ENCODE measurements around the gene TUBB4A.

DNA sequence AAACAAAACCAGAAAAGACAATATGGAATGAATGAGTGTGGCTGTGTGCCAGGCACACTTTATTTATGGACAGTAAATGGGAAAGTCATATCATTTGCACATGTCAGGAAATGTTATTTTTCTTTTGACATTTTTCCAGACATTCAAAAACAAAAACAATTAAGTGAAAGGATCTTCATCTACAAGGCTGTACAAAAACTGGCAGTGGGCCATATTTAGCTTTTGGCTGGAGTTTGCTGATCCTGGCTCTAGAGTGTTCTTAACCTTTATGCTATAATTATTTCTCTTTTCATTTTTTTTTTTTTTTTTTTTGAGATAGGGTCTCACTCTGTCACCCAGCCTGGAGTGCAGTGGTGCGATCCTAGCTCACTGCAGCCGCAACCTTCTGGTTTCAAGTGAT lies 22.2 kb upstream of the TUBB4A start:
- TF ChIP-seq, protein P1, sequence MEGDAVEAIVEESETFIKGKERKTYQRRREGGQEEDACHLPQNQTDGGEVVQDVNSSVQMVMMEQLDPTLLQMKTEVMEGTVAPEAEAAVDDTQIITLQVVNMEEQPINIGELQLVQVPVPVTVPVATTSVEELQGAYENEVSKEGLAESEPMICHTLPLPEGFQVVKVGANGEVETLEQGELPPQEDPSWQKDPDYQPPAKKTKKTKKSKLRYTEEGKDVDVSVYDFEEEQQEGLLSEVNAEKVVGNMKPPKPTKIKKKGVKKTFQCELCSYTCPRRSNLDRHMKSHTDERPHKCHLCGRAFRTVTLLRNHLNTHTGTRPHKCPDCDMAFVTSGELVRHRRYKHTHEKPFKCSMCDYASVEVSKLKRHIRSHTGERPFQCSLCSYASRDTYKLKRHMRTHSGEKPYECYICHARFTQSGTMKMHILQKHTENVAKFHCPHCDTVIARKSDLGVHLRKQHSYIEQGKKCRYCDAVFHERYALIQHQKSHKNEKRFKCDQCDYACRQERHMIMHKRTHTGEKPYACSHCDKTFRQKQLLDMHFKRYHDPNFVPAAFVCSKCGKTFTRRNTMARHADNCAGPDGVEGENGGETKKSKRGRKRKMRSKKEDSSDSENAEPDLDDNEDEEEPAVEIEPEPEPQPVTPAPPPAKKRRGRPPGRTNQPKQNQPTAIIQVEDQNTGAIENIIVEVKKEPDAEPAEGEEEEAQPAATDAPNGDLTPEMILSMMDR (IDR thresholded peaks at IDR 0.05): no peak
- TF ChIP-seq POLR2A (IDR thresholded peaks at IDR 0.05): no peak
